NT2/D1 (cell line): ENCODE results near the gene TNXB.

Experiments
- DNase-seq: peaks from one replicate; pipeline ENCODE4 v3.0.0-alpha.2; 2011; ENCODE audit warnings: low read depth, low spot score
- H3K27me3 ChIP-seq: 2 replicates; pipeline ENCODE4 v1.6.0; 2011; ENCODE audit warnings: mild to moderate bottlenecking; ENCODE audit not compliant: insufficient read length, insufficient read depth
- H3K36me3 ChIP-seq: 2 replicates; pipeline ENCODE4 v1.6.1; 2011; ENCODE audit warnings: mild to moderate bottlenecking, low read length, mixed read lengths; ENCODE audit not compliant: insufficient read depth, insufficient read length
- H3K4me1 ChIP-seq: 2 replicates; pipeline ENCODE4 v1.5.1; 2011; ENCODE audit not compliant: insufficient read depth, insufficient read length
- H3K4me3 ChIP-seq: 2 replicates; pipeline ENCODE4 v1.5.1; 2011; ENCODE audit warnings: low read depth; ENCODE audit not compliant: insufficient read length
- H3K9ac ChIP-seq: 2 replicates; pipeline ENCODE4 v1.6.0; 2011; ENCODE audit warnings: low read depth; ENCODE audit not compliant: insufficient read length
- H3K9me3 ChIP-seq: 2 replicates; pipeline ENCODE4 v1.5.1; 2011; ENCODE audit warnings: mild to moderate bottlenecking, low read length; ENCODE audit not compliant: insufficient read depth
- SUZ12 ChIP-seq: IDR thresholded peaks from 2 replicates; pipeline ENCODE4 v1.6.1; 2011; ENCODE audit not compliant: insufficient read length, insufficient read depth; ENCODE audit errors: extremely low read depth
- YY1 ChIP-seq: IDR thresholded peaks from 2 replicates; pipeline ENCODE4 v1.6.1; 2011; ENCODE audit not compliant: insufficient read length, insufficient read depth
- ZNF274 ChIP-seq: IDR thresholded peaks from 2 replicates; pipeline ENCODE4 v1.6.1; 2011; ENCODE audit warnings: mild to moderate bottlenecking, low read depth, low read length

TNXB gene

DNA sequence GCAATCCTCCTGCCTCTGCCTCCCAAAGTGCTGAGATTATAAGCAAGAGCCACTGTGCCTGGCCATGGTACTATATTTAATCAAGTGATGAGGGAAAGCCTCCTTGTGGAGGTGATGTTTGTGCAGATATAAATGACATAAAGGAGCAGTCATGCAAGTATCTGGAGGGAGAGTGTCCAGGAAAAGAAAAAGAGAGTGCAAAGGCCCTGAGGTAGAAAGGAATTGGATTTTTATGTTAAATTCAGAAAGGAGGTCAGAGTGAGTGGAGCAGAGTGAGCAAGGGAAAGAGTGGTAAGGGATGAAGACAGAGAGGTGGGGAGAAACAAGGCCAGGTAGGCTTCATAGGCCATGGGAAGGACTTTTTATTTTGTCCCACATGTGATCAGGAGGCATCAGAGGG lies 28.3 kb upstream of the TNXB start:
- no peak for TF ChIP-seq SUZ12
- TF ChIP-seq ZNF274 = no peak
- no peak for TF ChIP-seq YY1
- Histone ChIP-seq H3K27me3 (no peaks in the 10 kb centered on the region), H3K9ac (no peak overlapping the region), H3K36me3 (no peaks in the 10 kb centered on the region), H3K4me3 (no peak overlapping the region), H3K4me1 (no peaks in the 10 kb centered on the region), H3K9me3 (no peaks in the 10 kb centered on the region)
- DNase-seq = no peak

DNA sequence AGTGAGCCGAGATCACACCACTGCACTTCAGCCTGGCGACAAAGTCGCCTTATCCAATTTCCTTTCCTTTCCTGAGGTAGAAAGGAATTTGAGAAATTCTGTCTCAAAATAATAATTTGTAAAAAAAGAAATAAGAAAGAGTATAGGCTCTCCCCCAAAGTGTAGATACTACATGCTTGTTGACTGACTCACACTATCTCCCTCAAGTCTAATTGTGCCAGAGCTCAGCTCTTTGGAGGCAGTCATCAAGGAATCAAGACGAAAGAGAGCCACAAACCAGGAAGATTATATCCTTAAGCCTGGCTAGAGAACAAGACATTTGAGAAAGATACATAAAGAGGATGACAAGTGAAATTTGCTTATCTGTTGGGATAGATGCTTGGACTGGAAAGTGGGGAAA lies 24.6 kb upstream of the TNXB start:
- no peaks in the 10 kb centered on the region for H3K9me3 ChIP-seq
- TF ChIP-seq ZNF274 (no peak), YY1 (no peak), SUZ12 (no peak)
- no peaks in the 10 kb centered on the region for H3K27me3 ChIP-seq
- H3K4me3 ChIP-seq = no peak overlapping the region
- no peak for DNase-seq
- peaks cover 6% of the 10 kb centered on the region for H3K36me3 ChIP-seq
- H3K4me1 ChIP-seq = peaks cover 2% of the 10 kb centered on the region
- no peak overlapping the region for H3K9ac ChIP-seq

DNA sequence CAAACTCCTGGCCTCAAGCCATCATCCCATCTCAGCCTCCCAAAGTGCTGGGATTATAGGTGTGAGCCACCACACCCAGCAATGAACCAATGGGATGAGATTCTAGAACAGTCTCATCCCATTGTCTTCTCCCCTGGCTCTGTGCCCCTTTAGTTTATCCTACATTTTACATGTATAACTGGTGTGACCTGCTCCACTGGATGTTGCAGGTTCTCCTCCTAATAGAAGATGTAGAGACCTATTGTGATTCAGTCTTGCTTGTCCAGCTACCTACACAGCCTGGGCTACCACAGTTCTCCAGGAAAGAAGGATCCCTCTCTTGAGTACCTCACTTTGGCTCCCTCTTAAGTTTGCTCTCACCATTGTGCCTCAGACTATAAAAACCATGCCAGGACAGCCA lies 23.0 kb upstream of the TNXB start:
- H3K9me3 ChIP-seq = no peaks in the 10 kb centered on the region
- DNase-seq = no peak
- H3K4me1 ChIP-seq = peaks cover 4% of the 10 kb centered on the region
- peaks cover 9% of the 10 kb centered on the region for H3K36me3 ChIP-seq
- TF ChIP-seq ZNF274 = no peak
- TF ChIP-seq SUZ12 = no peak
- TF ChIP-seq YY1 = no peak
- no peak overlapping the region for H3K4me3 ChIP-seq
- H3K27me3 ChIP-seq = no peaks in the 10 kb centered on the region
- H3K9ac ChIP-seq = no peak overlapping the region

DNA sequence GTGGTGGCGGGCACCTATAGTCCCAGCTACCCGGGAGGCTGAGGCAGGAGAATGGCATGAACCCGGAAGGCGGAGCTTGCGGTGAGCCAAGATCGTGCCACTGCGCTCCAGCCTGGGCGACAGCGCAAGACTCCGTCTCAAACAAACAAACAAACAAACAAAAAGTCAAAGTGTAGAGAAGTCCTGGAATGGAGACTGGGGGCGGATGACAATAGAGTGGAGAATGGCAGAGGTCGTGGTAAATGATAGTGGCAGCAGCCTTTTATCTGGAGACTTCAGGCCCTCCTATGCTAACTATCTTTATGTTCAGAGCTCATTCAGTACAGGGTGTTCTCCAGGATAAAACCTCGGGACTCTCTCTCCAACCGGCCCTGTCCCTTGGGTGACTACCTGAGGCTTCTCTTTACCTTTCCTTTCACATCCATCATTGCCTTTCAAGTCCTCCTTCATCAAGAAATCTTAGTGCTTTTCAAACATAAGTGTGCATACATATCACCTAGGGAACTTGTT lies 22.4 kb upstream of the TNXB start:
- H3K4me3 ChIP-seq = no peak overlapping the region
- no peaks in the 10 kb centered on the region for H3K27me3 ChIP-seq
- H3K4me1 ChIP-seq = peaks cover 4% of the 10 kb centered on the region
- DNase-seq = no peak
- no peak overlapping the region for H3K9ac ChIP-seq
- H3K9me3 ChIP-seq = no peaks in the 10 kb centered on the region
- peaks cover 9% of the 10 kb centered on the region for H3K36me3 ChIP-seq
- TF ChIP-seq YY1 (no peak), ZNF274 (no peak), SUZ12 (no peak)

DNA sequence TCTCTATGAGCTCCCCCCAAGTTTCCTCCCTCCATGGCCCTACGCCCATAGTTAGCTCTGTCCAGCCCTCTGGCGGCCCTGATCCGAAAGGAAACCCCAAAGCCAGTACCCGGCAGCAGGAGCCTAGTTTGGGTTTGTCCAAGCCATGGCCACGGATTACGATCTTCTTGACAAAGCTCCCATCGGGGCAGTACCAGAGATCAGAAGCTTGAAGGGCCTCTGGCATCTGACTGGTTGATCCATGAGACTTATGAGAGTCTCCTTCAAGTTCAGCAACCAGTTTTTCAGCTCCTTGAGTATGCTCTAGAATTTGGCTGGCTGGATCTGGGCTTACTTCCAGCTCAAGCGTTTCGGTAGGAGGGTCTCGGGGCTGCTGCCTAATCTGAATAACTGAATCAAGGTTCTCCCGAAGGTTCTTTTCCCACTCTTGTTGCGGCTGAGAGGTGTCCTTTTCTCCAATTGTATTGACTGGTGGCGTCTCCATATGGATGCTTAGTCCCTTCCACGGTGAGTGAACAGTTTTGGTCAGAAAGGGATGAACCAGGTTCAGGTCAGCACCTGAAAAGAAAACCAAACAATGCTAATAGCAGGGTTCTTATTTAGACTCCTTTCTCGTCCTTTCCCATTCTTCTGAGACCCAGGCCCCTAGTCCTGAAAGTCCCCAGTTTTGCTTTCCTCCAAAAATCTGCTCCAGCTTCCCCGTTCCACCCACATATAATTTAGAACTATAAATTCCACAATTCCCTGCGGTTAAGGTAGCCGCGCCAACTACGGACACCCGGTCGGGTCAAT lies 20.4 kb upstream of the TNXB start:
- no peaks in the 10 kb centered on the region for H3K27me3 ChIP-seq
- no peak for DNase-seq
- H3K9me3 ChIP-seq = no peaks in the 10 kb centered on the region
- H3K9ac ChIP-seq = peak overlapping the region; percentile 62
- TF ChIP-seq SUZ12 (no peak), YY1 (no peak), ZNF274 (no peak)
- H3K4me3 ChIP-seq = peak overlapping the region; percentile 55
- peaks cover 4% of the 10 kb centered on the region for H3K4me1 ChIP-seq
- H3K36me3 ChIP-seq = peaks cover 24% of the 10 kb centered on the region

DNA sequence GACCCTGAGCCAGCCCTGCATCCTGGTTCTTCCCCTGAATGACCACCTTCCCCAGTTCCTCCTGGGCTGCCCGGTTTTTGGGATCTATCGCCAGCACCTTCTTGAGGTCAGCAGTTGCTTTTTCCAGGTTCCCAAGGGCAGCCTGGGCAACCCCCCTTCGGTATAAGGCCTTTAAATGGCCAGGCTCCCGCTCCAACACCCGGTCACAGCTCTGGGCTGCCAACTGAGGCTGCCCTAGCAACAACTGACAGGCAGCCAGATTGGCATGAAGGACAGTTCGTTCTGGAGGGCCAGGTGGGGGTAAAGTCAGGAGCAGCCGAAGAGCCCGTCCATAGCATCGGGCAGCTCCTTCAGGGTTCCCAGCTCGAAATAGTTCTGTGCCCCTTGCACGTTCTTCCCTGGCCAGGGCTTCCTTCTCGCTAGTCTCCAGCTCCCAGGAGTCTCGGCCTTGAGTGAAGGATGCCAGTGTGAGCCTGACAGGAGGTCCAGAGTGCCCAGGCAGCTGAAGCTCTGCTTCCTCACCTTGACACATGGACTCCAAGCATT lies 19.7 kb upstream of the TNXB start:
- no peak overlapping the region for H3K4me3 ChIP-seq
- H3K4me1 ChIP-seq = peaks cover 4% of the 10 kb centered on the region
- no peaks in the 10 kb centered on the region for H3K27me3 ChIP-seq
- DNase-seq = no peak
- no peaks in the 10 kb centered on the region for H3K9me3 ChIP-seq
- H3K9ac ChIP-seq = peak overlapping the region; percentile 62
- peaks cover 29% of the 10 kb centered on the region for H3K36me3 ChIP-seq
- TF ChIP-seq SUZ12 (no peak), YY1 (no peak)
